Endothelial cell of umbilical vein (primary cell): ENCODE data around the gene NCAPG2. TPM values are rescaled to one million over a fixed set of nuclear protein-coding genes. Genes with fewer than 3 reads are reported as not detected.

ENCODE experiments used
- BruUV-seq: library from RNA; stranded (reverse); fragments of 400-500 nt; replicated peaks from 2 replicates; lab custom pipeline; 2021; lab: Mats Ljungman, UMichigan
- CTCF ChIA-PET: fragments of 300-600, 350-600 bp; sonication (Branson Sonifier 250); formaldehyde crosslinking; loops from one replicate; lab custom pipeline; 2021; ENCODE audit warnings: antibody characterized with exemption, inconsistent platforms; lab: Charles Lee
- POLR2A ChIA-PET: fragments of 300-600, 350-600 bp; sonication (Branson Sonifier 250); formaldehyde crosslinking; loops from one replicate; lab custom pipeline; 2021; ENCODE audit warnings: antibody characterized with exemption, inconsistent platforms; lab: Charles Lee
- DNase-seq: peaks from one replicate; pipeline ENCODE4 v3.0.0-alpha.2; 2011; ENCODE audit warnings: low read depth, low spot score
- FAIRE-seq: peaks from 2 replicates; lab custom pipeline; 2011; peaks lifted over from hg19 to GRCh38; lab: Jason Lieb, UNC
- H2AFZ ChIP-seq: 2 replicates; pipeline ENCODE4 v1.6.0; 2012; ENCODE audit warnings: low read depth, low read length, control low read depth, inconsistent platforms
- H3K27ac ChIP-seq: 2 replicates; pipeline ENCODE4 v1.5.1; 2011; ENCODE audit warnings: low read depth, mild to moderate bottlenecking, control low read depth, low read length, moderate library complexity; ENCODE audit not compliant: insufficient read depth
- H3K27me3 ChIP-seq, 2 experiments: 2 replicates each; pipeline versions ENCODE4 v1.6.0 to v1.6.1; 2011; ENCODE audit warnings: low read length in 2 of 2, mixed read lengths in 1 of 2; ENCODE audit not compliant: control insufficient read depth in 2 of 2, insufficient read depth in 2 of 2
- H3K36me3 ChIP-seq, 2 experiments: 2 replicates in 1 of 2; 3 replicates in 1 of 2; pipeline ENCODE4 v1.5.1; 2011; ENCODE audit warnings: low read length in 2 of 2, mild to moderate bottlenecking in 1 of 2, moderate library complexity in 1 of 2; ENCODE audit not compliant: control insufficient read depth in 2 of 2, insufficient read depth in 2 of 2; ENCODE audit errors: extremely low read depth in 1 of 2
- H3K4me1 ChIP-seq: 3 replicates; pipeline ENCODE4 v1.5.1; 2011; ENCODE audit warnings: mild to moderate bottlenecking, low read length; ENCODE audit not compliant: control insufficient read depth, insufficient read depth; ENCODE audit errors: extremely low read depth
- H3K4me2 ChIP-seq: 2 replicates; pipeline ENCODE4 v1.6.1; 2011; ENCODE audit warnings: low read length, control low read depth, mixed read lengths; ENCODE audit not compliant: insufficient read depth
- H3K4me3 ChIP-seq, 3 experiments: fragments of 200-600 bp in 1 of 3; sonication (generic), shearing (Covaris generic) in 1 of 3; replicated peaks in 1 of 3; 2 replicates each; pipeline ENCODE4 v1.5.1; 2011 to 2016; ENCODE audit warnings: control low read depth in 3 of 3, low read length in 3 of 3, mild to moderate bottlenecking in 2 of 3, inconsistent platforms in 1 of 3, low read depth in 1 of 3, moderate library complexity in 1 of 3; ENCODE audit not compliant: insufficient read depth in 1 of 3
- H3K79me2 ChIP-seq: 2 replicates; pipeline ENCODE4 v1.6.0; 2012; ENCODE audit warnings: low read length, inconsistent platforms; ENCODE audit not compliant: control insufficient read depth, insufficient read depth
- H3K9ac ChIP-seq: replicated peaks from 2 replicates; pipeline ENCODE3; 2011; ENCODE audit warnings: low read length, control low read depth; ENCODE audit not compliant: insufficient read depth; ENCODE audit errors: extremely low read depth
- H3K9me1 ChIP-seq: replicated peaks from 3 replicates; pipeline ENCODE4 v1.6.0; 2011; ENCODE audit warnings: mild to moderate bottlenecking, low read length; ENCODE audit not compliant: control insufficient read depth, insufficient read depth; ENCODE audit errors: extremely low read depth
- H3K9me3 ChIP-seq: replicated peaks from 2 replicates; pipeline ENCODE4 v1.5.1; 2012; ENCODE audit warnings: low read length, inconsistent platforms; ENCODE audit not compliant: control insufficient read depth, insufficient read depth
- H4K20me1 ChIP-seq: replicated peaks from 2 replicates; pipeline ENCODE3; 2011; ENCODE audit warnings: mild to moderate bottlenecking, low read length; ENCODE audit not compliant: control insufficient read depth, insufficient read depth; ENCODE audit errors: extremely low read depth
- EZH2 ChIP-seq: IDR thresholded peaks from 2 replicates; pipeline ENCODE4 v1.6.1; 2012; ENCODE audit warnings: borderline replicate concordance, low read depth, mild to moderate bottlenecking, moderate library complexity, low read length, inconsistent platforms; ENCODE audit not compliant: severe bottlenecking
- FOS ChIP-seq: IDR thresholded peaks from 2 replicates; pipeline ENCODE4 v1.6.1; 2011; ENCODE audit warnings: mild to moderate bottlenecking, low read length, moderate library complexity, borderline replicate concordance; ENCODE audit not compliant: insufficient read depth
- GATA2 ChIP-seq: IDR thresholded peaks from 2 replicates; pipeline ENCODE4 v1.7.0; 2011; ENCODE audit warnings: low read depth, mild to moderate bottlenecking, moderate library complexity, mixed read lengths, low read length; ENCODE audit not compliant: insufficient read length, insufficient read depth
- JUN ChIP-seq: IDR thresholded peaks from 2 replicates; pipeline ENCODE4 v1.6.1; 2011; ENCODE audit warnings: borderline replicate concordance, low read depth; ENCODE audit not compliant: insufficient read length, insufficient read depth
- MYC ChIP-seq: IDR thresholded peaks from one replicate; pipeline ENCODE4 v1.6.1; 2011; ENCODE audit warnings: mild to moderate bottlenecking, low read depth, low read length
- POLR2A ChIP-seq: IDR thresholded peaks from 2 replicates; pipeline ENCODE4 v1.6.1; 2012; ENCODE audit warnings: low read depth, mild to moderate bottlenecking, control low read depth, low read length
- POLR2AphosphoS5 ChIP-seq: IDR thresholded peaks from 2 replicates; pipeline ENCODE4 v1.6.1; 2012; ENCODE audit warnings: low read depth, mild to moderate bottlenecking, control low read depth, low read length, moderate library complexity; ENCODE audit not compliant: insufficient read depth
- dilution Hi-C: fragments of 300-500 bp; cut with MboI; formaldehyde crosslinking; loops from one replicate; pipeline ENCODE4 v1.15.0; 2019; ENCODE audit warnings: low sequenced_read_pairs; ENCODE audit not compliant: extremely low pct_ligation_motif_present
- intact Hi-C: fragments of 100-400 bp; cut with micrococcal nuclease; formaldehyde crosslinking; loops from one replicate; pipeline ENCODE4 v1.10.0; 2022
- polyA plus RNA-seq, 4 experiments: library from polyadenylated mRNA; depleted of rRNA in 3 of 4; stranded (reverse) in 3 of 4; unstranded in 1 of 4; fragments of >200 nt; gene quantifications; 2 replicates each; pipeline versions ENCODE4 v1.2.1 to v1.2.3, GENCODE V29; 2011 to 2012; ENCODE audit warnings: missing spikeins in 1 of 4
- total RNA-seq: library from RNA; stranded (reverse); gene quantifications from 2 replicates; pipeline ENCODE4 v1.2.3, GENCODE V29; 2021
- TF ChIP-seq, protein P1 (sequence below): IDR thresholded peaks from 2 replicates; pipeline ENCODE4 v1.6.1; 2011; ENCODE audit not compliant: insufficient read depth, insufficient read length
- TF ChIP-seq, protein P2 (sequence below), 2 donors: IDR thresholded peaks; 1 replicate in 1 of 2; 2 replicates in 1 of 2; pipeline ENCODE4 v1.5.1; 2011; ENCODE audit warnings: low read length in 2 of 2, mild to moderate bottlenecking in 2 of 2, moderate library complexity in 2 of 2, control low read depth in 1 of 2, inconsistent platforms in 1 of 2, low read depth in 1 of 2; ENCODE audit not compliant: insufficient read depth in 1 of 2; ENCODE audit errors: extremely low read depth in 1 of 2

NCAPG2 gene
- total and polyA plus RNA-seq, 2 donors (not counting 3 experiments of a cell fraction or from before 2014, with no cell fraction given): 19.2 to 62.3 TPM

DNA sequence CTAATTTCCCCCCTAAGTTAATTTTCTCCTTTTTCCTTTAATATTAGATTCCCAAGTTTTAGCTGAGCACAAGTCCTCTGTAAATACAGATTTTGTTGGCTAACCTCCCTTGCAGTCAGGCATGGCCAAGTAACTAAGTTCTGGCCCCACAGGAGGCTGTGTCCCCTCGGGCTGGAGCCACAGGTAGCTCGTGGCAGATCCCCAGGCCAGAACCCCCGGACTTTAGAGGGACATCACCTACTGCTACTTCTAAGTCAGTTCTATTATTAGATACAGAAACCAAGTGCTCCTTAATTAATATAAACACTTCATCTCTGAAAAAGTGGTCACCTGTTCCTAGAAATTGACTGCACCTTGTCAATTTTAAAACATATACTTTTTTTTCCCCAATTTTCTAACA lies 46.1 kb upstream of the NCAPG2 start:
- intact Hi-C loops: no loop called here
- dilution Hi-C loops: no loop called here
- peaks cover 1 to 2% of the 10 kb centered on the region in 2 experiments for H3K36me3 ChIP-seq

More for the DNA sequence above, 46.1 kb upstream of the NCAPG2 start:
- no peaks in the 10 kb centered on the region for H3K27me3 ChIP-seq
- H3K4me1 ChIP-seq: peaks cover 6% of the 10 kb centered on the region
- H2AFZ ChIP-seq: no peak overlapping the region
- no peak overlapping the region for H3K9ac ChIP-seq
- H3K4me3 ChIP-seq: no peak overlapping the region
- no peaks in the 10 kb centered on the region for H4K20me1 ChIP-seq
- ChIA-PET POLR2A (no interaction called here), CTCF (interaction anchor here (1.7 kb wide), 1 partner anchor 21 kb away, joined by 4 read pairs; no protein-coding TSS in a partner anchor)
- DNase-seq (no peak), FAIRE-seq (no peak)
- no peak overlapping the region for H3K27ac ChIP-seq
- TF ChIP-seq, protein P1, sequence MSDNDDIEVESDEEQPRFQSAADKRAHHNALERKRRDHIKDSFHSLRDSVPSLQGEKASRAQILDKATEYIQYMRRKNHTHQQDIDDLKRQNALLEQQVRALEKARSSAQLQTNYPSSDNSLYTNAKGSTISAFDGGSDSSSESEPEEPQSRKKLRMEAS: no peak
- TF ChIP-seq JUN (no peak), POLR2AphosphoS5 (no peak), FOS (no peak), GATA2 (no peak), EZH2 (no peak), POLR2A (no peak), MYC (no peak)
- TF ChIP-seq, protein P2, sequence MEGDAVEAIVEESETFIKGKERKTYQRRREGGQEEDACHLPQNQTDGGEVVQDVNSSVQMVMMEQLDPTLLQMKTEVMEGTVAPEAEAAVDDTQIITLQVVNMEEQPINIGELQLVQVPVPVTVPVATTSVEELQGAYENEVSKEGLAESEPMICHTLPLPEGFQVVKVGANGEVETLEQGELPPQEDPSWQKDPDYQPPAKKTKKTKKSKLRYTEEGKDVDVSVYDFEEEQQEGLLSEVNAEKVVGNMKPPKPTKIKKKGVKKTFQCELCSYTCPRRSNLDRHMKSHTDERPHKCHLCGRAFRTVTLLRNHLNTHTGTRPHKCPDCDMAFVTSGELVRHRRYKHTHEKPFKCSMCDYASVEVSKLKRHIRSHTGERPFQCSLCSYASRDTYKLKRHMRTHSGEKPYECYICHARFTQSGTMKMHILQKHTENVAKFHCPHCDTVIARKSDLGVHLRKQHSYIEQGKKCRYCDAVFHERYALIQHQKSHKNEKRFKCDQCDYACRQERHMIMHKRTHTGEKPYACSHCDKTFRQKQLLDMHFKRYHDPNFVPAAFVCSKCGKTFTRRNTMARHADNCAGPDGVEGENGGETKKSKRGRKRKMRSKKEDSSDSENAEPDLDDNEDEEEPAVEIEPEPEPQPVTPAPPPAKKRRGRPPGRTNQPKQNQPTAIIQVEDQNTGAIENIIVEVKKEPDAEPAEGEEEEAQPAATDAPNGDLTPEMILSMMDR (IDR thresholded peaks at IDR 0.05; ENCODE audit: extremely low read depth in 1 of 2, insufficient read depth in 1 of 2, low read depth in 1 of 2, low read length in 2 of 2): no peak
- no peaks in the 10 kb centered on the region for H3K9me3 ChIP-seq
- no TSS peak for BruUV-seq
- no peaks in the 10 kb centered on the region for H3K9me1 ChIP-seq
- H3K4me2 ChIP-seq: no peak overlapping the region
- H3K79me2 ChIP-seq: no peaks in the 10 kb centered on the region
